ENCODE data around the gene IQGAP2.

IQGAP2 gene

GRCh38 chr5:76692274-76692540 is 289.1 kb downstream of the IQGAP2 start:
- no peak for DNase-seq

- DNase-seq = no peak
These were observed 289.6 kb downstream of the IQGAP2 start for GRCh38 chr5:76692651-76693050.

GRCh38 chr5:76693141-76693540 is 290.1 kb downstream of the IQGAP2 start:
- no peak for DNase-seq

- no peak for DNase-seq
These were observed 291.2 kb downstream of the IQGAP2 start for GRCh38 chr5:76694317-76694716.

GRCh38 chr5:76695346-76695745 is 292.3 kb downstream of the IQGAP2 start:
- DNase-seq = no peak

GRCh38 chr5:76696251-76696650 is 293.2 kb downstream of the IQGAP2 start:
- DNase-seq = no peak

- no peak for DNase-seq
These were observed 294.6 kb downstream of the IQGAP2 start for GRCh38 chr5:76697670-76698069.

GRCh38 chr5:76700571-76700970 is 297.5 kb downstream of the IQGAP2 start:
- DNase-seq = no peak

DNA sequence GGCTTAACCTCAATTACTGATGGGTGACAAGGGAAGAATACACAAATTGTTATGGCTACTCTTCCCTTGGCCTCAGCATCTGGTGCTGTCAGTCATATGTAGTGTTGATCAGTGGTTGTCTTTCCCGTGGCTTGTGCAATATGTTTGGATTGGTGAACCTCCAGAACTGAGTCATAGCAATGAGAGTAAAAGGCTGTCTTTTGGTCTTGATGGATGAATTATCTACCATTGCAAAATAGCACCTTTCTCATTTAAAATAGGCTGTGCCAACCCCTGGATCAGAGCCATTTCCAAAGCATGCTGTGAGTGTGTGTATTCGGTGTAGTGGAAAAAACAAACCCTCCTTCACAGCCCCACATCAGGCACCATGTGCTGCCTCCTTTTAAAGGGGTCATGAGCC is 298.2 kb downstream of the IQGAP2 start:
- no peak for DNase-seq

- DNase-seq = no peak
These were observed 300.6 kb downstream of the IQGAP2 start for GRCh38 chr5:76703707-76704106.

- no peak for DNase-seq
These were observed 301.1 kb downstream of the IQGAP2 start for GRCh38 chr5:76704131-76704663.

DNA sequence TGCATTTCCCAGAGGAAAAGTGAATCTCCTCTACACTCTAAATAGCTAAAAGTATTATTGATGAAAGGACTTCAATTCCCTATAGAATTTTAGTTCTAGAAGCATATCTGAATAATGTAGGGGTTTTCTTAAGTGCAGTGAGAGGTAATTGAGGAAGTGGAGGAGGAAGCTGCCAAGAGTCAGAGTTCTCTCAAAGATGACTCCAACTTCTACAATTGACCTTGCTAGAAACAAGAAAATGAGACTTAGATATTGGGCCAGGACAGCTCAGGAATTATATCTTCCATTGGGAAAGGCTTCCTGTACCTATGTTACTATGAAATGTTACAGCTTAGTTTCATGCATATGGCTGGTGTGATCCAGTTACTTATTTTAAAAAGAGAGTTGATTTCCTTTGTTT is 302.5 kb downstream of the IQGAP2 start:
- no peak for DNase-seq

DNA sequence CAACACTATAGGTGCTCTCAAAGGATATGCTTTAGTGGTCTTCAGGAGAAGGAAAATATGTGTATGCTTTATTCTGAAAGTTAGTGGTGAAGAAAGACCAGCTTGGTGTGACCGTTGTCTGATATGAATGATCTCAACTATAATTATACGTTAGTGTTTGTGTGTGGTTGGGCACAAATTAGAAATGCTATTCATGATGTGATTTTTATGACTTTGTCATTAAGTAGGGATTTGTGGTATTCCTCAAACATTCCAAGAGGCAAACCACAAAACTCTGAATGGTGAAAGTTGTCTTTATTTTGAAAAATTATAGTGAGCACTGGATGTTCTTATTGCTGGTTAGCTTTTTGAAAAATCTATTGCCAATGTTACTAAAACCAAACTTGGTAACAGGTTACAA is 306.7 kb downstream of the IQGAP2 start:
- DNase-seq = no peak

DNA sequence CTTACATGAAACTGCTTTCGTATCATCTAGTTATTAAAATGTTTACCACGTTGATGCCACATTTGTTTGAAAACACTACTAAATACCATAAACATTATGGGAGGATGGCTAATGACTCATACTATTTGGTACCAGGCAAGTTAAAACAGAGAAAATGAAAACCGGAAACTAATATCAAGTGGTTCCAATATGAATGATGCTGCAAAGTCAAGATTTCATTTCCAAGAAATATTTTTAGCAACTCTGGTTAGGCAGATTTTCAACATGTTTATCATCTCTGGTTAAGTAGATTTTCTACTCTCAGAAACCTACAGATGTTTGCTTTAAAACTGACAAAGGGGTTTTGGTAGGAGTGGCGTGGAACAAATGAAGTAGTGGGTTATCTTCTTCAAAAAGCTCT is 307.9 kb downstream of the IQGAP2 start:
- DNase-seq = no peak

DNA sequence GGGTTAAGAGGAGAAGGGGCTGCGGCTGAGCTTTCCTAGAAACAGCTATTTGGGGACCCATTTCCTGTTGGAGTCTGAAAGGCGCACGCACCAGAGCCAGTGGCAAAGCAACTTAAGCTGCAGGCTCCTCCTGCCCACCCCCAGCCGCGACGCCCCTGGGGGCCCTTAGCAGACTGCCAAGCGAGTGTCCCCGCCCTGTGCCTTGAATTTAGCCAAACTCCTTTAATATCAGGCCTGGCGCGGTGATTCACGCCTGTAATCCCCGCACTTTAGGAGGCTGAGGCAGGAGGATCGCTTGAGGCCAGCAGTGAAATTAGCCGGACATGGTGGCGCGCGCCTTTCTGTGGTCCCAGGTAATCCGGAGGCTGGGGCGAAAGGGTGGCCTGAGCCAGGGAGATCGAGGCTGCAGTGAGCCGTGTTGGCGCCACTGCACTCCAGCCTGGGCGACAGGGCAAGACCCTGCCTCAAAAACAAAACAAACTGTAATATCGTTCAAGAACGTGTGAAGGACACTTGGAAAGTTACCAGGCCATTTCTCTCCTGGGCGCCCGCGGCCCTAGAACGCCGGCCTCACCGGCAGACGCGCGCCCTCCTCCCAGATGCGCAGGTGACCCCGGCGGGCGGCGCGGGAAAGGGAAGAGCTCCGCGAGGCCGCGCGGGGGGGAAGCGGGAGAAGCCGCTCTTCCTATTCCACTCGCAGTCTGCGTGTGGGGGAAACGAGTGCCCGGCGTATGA is 311.8 kb downstream of the IQGAP2 start:
- no peak for DNase-seq

DNA sequence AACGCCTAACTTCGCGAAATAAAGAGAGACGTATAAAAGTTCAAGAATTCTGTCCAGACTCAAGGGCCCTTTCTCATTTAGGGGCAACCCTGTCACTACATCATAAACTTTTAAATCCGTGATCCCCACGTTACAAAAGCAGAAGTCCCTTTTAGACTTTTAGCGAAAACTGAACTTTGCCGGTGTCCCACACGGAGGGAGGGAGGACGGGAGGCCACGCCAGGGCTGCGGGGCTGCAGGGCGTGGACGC is 312.3 kb downstream of the IQGAP2 start:
- no peak for DNase-seq

DNA sequence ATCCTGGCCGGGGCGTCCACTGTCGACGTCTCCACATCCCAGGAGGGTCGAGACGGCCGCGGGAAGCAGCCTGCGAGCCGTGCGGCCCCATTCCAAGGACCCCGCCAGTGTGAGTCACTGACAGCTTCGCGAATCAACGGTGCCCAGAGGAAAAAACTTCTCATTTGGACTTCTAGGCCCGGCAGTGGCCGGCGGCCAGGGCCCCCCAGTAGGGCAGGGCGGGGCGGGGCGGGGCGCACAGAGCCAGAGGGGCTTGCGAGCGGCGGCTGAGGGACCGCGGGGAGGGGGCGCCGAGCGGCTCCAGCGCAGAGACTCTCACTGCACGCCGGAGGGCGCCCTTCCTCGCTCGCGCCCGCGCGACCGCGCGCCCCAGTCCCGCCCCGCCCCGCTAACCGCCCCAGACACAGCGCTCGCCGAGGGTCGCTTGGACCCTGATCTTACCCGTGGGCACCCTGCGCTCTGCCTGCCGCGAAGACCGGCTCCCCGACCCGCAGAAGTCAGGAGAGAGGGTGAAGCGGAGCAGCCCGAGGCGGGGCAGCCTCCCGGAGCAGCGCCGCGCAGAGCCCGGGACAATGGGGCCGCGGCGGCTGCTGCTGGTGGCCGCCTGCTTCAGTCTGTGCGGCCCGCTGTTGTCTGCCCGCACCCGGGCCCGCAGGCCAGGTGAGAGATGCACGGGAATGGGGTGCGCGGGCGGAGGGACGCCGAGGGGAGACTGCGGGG is 312.8 kb downstream of the IQGAP2 start, which contains the start of gene F2R:
Gene F2R, plus strand, starts transcription at position 391 of the 720 bp plus-strand sequence. Its CDS starts 182 bp downstream, at position 573.
- peak; percentile 57 for DNase-seq

DNA sequence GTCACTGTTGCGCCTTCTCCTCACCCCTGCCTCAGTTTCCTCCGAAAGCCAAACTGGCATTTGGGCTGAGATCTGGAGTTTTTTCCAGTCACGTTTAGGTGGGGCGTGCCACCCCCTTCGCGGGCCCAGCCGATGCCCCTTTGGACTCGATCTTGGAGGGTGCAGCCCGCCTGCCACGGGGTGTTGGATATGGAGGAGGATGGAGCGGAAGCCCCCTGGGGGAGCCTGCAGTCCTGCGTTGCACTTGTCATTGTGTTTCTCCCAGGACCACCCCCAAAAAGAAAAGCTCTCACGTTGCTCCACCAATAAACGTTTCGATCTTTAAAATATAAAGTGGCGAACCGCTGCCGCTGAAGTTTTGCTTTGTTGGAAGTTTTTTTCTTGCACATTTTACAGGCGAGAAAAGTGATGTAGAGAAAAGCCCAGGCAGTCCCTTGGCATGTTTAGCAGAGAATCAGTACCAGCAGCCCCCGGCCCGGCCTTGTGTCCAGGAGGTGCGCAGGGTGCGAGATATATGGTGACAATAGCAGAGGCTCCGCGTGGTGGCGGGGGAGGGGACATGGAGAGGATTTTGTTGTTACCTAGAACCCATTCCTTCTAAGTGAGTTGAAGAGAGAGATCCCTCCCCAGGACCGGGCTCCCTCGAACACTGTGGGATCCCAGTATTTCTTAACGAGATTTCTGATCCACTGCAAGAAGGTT is 313.5 kb downstream of the IQGAP2 start:
- no peak for DNase-seq

GRCh38 chr5:76717222-76718083 is 314.4 kb downstream of the IQGAP2 start:
- DNase-seq = no peak

DNA sequence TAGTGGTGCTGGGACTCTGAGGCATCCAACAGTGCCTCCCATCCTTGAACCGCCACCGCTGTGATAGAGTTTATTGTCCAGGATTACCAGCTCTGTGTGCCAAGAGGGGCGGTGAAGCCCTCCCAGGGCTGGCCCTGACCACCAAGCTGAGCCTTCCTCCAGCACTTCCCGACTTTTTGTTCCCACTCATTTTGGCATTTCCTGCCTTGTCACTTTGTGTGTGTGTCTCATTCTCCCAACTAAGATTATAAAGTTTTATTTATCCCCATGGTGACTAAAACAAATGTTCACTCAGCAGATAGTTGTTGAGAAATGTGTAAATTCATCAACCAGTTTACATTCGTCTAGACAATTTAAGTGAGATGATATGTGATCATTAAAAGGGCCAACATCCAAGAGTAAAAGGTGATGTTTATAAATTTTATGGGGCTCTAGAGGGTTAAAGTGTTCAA is 315.3 kb downstream of the IQGAP2 start:
- no peak for DNase-seq

DNA sequence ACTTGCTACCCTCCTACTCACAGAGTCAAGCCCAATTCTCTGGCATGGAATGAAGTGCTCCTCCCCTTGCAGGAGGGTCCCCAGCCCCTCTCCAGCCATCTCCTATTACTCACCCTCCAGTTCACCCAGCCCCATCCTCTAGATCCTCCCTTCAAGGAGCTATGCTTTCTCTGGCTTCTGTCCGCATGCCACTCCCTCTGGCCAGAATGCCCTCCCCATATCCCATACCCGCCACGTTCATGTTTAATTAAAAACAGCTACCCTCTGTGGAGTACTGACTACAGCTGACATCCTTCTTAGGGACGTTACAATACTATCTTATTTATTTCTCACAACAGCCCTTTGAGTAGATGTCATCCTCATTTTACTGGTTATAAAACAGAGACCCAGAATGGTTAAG is 315.8 kb downstream of the IQGAP2 start:
- DNase-seq = no peak

- no peak for DNase-seq
These were observed 318.0 kb downstream of the IQGAP2 start for GRCh38 chr5:76720988-76721569.

DNA sequence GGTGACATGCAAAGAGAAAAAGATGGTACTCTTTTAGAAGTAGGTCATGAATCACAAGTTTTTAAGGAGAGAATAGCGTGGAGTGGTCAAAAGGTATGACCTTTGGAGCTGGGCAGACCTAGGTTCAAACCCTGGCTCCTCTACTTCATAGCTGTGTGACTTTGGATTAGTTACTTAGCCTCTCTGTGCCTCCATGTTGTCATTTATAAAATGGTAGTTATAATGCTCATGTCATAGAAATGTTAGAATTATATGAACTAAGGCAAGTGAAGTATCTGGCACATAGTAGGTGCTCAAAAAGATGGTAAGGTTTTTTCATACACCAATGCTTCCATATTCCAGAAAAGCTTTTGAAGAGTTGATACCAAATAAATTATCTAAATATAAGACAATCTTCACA is 320.2 kb downstream of the IQGAP2 start:
- no peak for DNase-seq
